Fibroblast of villous mesenchyme (primary cell): ENCODE measurements around the gene DYNC2I2. TPM values are rescaled to one million over a fixed set of nuclear protein-coding genes. Genes with fewer than 3 reads are reported as not detected.
A peak's percentile ranks its signal among the peaks of the same experiment; 100 is the strongest.
"Not testable (repeated sequence)": the region's sequence is repeated elsewhere in the genome, so short reads cannot be mapped to it uniquely, and the experiment has no call there.

Experiments
- DNase-seq: peaks from one replicate; pipeline ENCODE4 v3.0.0-alpha.2; 2010; ENCODE audit warnings: low read depth
- H3K4me3 ChIP-seq: 2 replicates; pipeline ENCODE4 v1.5.1; 2011; ENCODE audit warnings: low read depth, mild to moderate bottlenecking, low read length
- total RNA-seq: library from RNA; depleted of rRNA; stranded (reverse); fragments of >200 nt; gene quantifications from 2 replicates; pipeline ENCODE4 v1.2.3, GENCODE V29; 2012
- TF ChIP-seq, protein P1 (sequence below): IDR thresholded peaks from 2 replicates; pipeline ENCODE4 v1.5.1; 2012; ENCODE audit warnings: low read depth, mild to moderate bottlenecking, low read length; ENCODE audit not compliant: insufficient read depth

Gene DYNC2I2
- total RNA-seq, 1 donor = 52.2 TPM

- TF ChIP-seq, protein P1, sequence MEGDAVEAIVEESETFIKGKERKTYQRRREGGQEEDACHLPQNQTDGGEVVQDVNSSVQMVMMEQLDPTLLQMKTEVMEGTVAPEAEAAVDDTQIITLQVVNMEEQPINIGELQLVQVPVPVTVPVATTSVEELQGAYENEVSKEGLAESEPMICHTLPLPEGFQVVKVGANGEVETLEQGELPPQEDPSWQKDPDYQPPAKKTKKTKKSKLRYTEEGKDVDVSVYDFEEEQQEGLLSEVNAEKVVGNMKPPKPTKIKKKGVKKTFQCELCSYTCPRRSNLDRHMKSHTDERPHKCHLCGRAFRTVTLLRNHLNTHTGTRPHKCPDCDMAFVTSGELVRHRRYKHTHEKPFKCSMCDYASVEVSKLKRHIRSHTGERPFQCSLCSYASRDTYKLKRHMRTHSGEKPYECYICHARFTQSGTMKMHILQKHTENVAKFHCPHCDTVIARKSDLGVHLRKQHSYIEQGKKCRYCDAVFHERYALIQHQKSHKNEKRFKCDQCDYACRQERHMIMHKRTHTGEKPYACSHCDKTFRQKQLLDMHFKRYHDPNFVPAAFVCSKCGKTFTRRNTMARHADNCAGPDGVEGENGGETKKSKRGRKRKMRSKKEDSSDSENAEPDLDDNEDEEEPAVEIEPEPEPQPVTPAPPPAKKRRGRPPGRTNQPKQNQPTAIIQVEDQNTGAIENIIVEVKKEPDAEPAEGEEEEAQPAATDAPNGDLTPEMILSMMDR = no peak
- H3K4me3 ChIP-seq = no peak overlapping the region
- DNase-seq = no peak
These were observed 67.9 kb downstream of the DYNC2I2 start for GRCh38 chr9:128588581-128589233.

DNA sequence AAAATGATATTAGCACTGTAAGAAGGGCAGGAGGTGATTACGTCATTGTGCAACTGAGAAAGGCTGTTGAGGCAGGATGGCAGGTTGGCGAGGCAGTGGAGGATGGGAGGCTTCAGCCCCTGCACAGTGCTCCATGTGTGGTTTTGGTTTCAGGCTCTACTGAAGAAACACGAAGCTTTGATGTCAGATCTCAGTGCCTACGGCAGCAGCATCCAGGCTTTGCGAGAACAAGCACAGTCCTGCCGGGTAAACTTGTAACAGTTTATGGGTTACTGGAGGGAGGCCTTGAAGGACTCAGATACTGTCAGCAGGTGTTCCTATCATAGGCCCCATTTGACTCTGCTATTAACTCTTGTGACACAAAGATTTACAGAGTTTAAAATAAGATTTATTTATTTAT lies 69.2 kb downstream of the DYNC2I2 start:
- TF ChIP-seq, protein P1 = no peak
- no peak for DNase-seq
- H3K4me3 ChIP-seq = no peak overlapping the region

GRCh38 chr9:128586934-128587333 lies 69.7 kb downstream of the DYNC2I2 start:
- DNase-seq = peak; percentile 59
- not testable (repeated sequence) for H3K4me3 ChIP-seq

- not testable (repeated sequence) for H3K4me3 ChIP-seq, DNase-seq
These were observed 71.5 kb downstream of the DYNC2I2 start for GRCh38 chr9:128585155-128585554.

Other genes with a start within 250 kb of the DYNC2I2 start
- gene CERCAM, start 236.0 kb downstream of the DYNC2I2 start, total RNA-seq = 80.2 and 86.8 TPM in 2 replicates
- 33.5 and 44.5 TPM in 2 replicates for gene ODF2, start 200.8 kb downstream of the DYNC2I2 start, total RNA-seq
- gene GLE1, start 152.1 kb downstream of the DYNC2I2 start, total RNA-seq = 21.3 and 35.0 TPM in 2 replicates
- 477 and 501 TPM in 2 replicates for gene SPTAN1, start 104.3 kb downstream of the DYNC2I2 start, total RNA-seq
- gene SET, start 32.4 kb upstream of the DYNC2I2 start, total RNA-seq = 378 and 491 TPM in 2 replicates
- 2.6 and 3.5 TPM in 2 replicates for gene PKN3, start 45.7 kb upstream of the DYNC2I2 start, total RNA-seq
- gene ZDHHC12, start 67.3 kb upstream of the DYNC2I2 start, total RNA-seq = 30.7 and 40.6 TPM in 2 replicates
- 17.3 and 22.9 TPM in 2 replicates for gene ZER1, start 115.1 kb upstream of the DYNC2I2 start, total RNA-seq
- 10.4 and 12.9 TPM in 2 replicates for gene TBC1D13, start 130.4 kb upstream of the DYNC2I2 start, total RNA-seq
- gene ENDOG, start 161.7 kb upstream of the DYNC2I2 start, total RNA-seq = 17.3 and 26.4 TPM in 2 replicates
- 11.7 and 12.6 TPM in 2 replicates for gene SPOUT1, start 172.9 kb upstream of the DYNC2I2 start, total RNA-seq
- gene KYAT1, start 225.1 kb upstream of the DYNC2I2 start, total RNA-seq = 6.8 and 11.2 TPM in 2 replicates
- gene LRRC8A, start 225.3 kb upstream of the DYNC2I2 start, total RNA-seq = 53.5 and 62.2 TPM in 2 replicates